ENCODE results near the gene TSFM. TPM values are rescaled to one million over a fixed set of nuclear protein-coding genes. Genes with fewer than 3 reads are reported as not detected.
"Not testable (repeated sequence)": the region's sequence is repeated elsewhere in the genome, so short reads cannot be mapped to it uniquely, and the experiment has no call there.

TSFM gene
- total and polyA plus RNA-seq, 2 donors (not counting 1 experiment from before 2014, with no cell fraction given): 15.5 to 16.8 TPM

DNA sequence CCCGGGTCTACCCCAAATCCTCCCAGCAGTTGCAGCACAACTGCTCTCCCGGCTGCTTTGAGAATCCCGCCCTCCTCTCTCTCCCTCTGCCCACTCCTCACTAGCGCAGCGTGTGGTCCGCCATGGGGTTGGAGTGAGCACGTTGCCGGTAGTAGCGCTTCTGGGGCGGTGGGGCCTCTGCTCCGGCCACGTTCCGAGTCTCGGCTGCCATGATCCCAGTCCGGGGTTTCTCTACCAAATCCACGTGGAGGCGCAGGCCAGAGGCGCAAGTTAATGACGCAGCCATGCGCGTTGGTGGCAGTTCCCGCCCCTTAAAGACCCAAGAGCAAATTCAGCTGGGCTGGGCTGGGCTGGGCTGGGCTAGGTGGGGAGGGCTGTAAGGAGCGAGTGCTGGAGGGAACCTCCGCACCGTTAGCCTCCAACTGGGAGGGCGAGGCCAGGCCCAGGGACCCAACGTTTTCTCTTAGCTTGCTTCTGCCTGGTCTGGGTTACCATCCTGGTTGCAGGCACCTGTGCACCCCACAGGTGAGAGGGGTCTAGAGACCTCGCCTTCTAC is 10.6 kb upstream of the TSFM start, which contains the start of gene METTL1:
Gene METTL1 (minus strand): TSS at position 233 of the 556 bp plus-strand sequence. CDS start 22 bp downstream, at position 211.
- H4K20me1 ChIP-seq (ENCODE audit: control insufficient read depth, extremely low read depth, insufficient read depth, low read length): no peaks in the 10 kb centered on the region
- TF ChIP-seq EZH2 (IDR thresholded peaks at IDR 0.05; ENCODE audit: low read length, missing control alignments): no peak
- TF ChIP-seq, protein P1, sequence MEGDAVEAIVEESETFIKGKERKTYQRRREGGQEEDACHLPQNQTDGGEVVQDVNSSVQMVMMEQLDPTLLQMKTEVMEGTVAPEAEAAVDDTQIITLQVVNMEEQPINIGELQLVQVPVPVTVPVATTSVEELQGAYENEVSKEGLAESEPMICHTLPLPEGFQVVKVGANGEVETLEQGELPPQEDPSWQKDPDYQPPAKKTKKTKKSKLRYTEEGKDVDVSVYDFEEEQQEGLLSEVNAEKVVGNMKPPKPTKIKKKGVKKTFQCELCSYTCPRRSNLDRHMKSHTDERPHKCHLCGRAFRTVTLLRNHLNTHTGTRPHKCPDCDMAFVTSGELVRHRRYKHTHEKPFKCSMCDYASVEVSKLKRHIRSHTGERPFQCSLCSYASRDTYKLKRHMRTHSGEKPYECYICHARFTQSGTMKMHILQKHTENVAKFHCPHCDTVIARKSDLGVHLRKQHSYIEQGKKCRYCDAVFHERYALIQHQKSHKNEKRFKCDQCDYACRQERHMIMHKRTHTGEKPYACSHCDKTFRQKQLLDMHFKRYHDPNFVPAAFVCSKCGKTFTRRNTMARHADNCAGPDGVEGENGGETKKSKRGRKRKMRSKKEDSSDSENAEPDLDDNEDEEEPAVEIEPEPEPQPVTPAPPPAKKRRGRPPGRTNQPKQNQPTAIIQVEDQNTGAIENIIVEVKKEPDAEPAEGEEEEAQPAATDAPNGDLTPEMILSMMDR (conservative IDR thresholded peaks at IDR 0.05 in 1 of 2, IDR thresholded peaks at IDR 0.05 in 1 of 2; ENCODE audit: low read depth in 1 of 2, low read length in 2 of 2): peak in 1 of 2 donors; percentile 2
- H2AFZ ChIP-seq (ENCODE audit: low read length): peak within 1 kb of the TSS; percentile 98
- peaks cover 11% of the 10 kb centered on the region for H3K36me3 ChIP-seq (ENCODE audit: control insufficient read depth, insufficient read depth, low read length)
- peaks cover 7% of the 10 kb centered on the region for H3K4me1 ChIP-seq (ENCODE audit: control insufficient read depth, extremely low read depth, insufficient read depth, low read length)
- H3K9me3 ChIP-seq (ENCODE audit: control insufficient read depth, insufficient read depth, low read depth, low read length): no peaks in the 10 kb centered on the region
- H3K79me2 ChIP-seq (ENCODE audit: control insufficient read depth, insufficient read depth, low read length): peaks cover 5% of the 10 kb centered on the region
- no peaks in the 10 kb centered on the region for H3K27me3 ChIP-seq (ENCODE audit: control insufficient read depth, insufficient read depth, low read length)
- DNase-seq (ENCODE audit: low read depth in 2 of 2): peak; percentile 97
- peak within 1 kb of the TSS; percentile 98 for H3K9ac ChIP-seq (ENCODE audit: insufficient read depth, low read length)
- peak within 1 kb of the TSS; percentile 99 for H3K27ac ChIP-seq (ENCODE audit: insufficient read depth, low read length)
- peak within 1 kb of the TSS; percentile 89 to 98 (median 93) for H3K4me3 ChIP-seq (replicated peaks in 1 of 4; ENCODE audit: control extremely low read depth in 1 of 4, insufficient read depth in 1 of 4, low read depth in 3 of 4, low read length in 4 of 4)
- H3K4me2 ChIP-seq (ENCODE audit: extremely low read depth, insufficient read depth, low read length): peak within 1 kb of the TSS; percentile 99

DNA sequence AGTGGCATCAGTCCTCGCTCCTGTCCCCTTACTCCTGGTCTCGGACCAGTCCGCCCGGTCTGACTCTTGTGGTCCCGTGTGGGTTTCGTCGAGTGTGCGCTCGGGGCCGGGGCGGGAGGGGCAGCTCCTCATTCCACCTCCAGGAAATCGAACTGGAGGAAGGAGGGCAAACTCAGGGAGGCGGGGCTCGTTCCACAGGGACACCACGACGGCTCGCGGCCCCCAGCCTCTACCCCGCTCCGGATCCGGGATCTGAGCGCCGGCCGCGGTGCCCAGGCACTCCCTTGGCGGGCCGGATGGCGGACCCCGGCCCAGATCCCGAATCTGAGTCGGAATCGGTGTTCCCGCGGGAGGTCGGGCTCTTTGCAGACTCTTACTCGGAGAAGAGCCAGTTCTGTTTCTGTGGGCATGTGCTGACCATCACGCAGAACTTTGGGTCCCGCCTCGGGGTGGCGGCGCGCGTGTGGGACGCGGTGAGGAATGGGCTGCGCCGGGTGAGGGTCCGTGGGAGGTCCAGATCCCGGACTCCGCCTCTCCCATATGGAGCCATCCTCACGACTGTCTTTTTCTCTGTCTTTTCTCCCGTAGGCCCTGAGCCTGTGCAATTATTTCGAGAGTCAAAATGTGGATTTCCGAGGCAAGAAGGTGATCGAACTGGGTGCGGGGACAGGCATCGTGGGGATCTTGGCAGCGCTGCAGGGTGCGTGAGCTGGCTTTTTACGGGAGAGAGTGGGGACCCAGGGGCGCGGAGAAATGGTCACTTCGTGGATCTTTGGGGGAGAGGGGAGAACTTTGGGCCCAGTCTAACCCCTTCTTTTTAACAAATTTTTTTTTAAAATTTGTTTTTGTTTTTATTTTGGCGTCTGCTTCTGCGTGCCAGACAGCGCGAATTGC is 9.9 kb upstream of the TSFM start, which contains the start of gene EEF1AKMT3:
Gene EEF1AKMT3 (plus strand): TSS at position 186 of the 894 bp plus-strand sequence. CDS start 111 bp downstream, at position 297.
- Histone ChIP-seq H3K4me2 (ENCODE audit: extremely low read depth, insufficient read depth, low read length) (peak within 1 kb of the TSS; percentile 99), H3K79me2 (ENCODE audit: control insufficient read depth, insufficient read depth, low read length) (peaks cover 5% of the 10 kb centered on the region), H3K36me3 (ENCODE audit: control insufficient read depth, insufficient read depth, low read length) (peaks cover 11% of the 10 kb centered on the region), H4K20me1 (ENCODE audit: control insufficient read depth, extremely low read depth, insufficient read depth, low read length) (no peaks in the 10 kb centered on the region), H3K9me3 (ENCODE audit: control insufficient read depth, insufficient read depth, low read depth, low read length) (no peaks in the 10 kb centered on the region), H2AFZ (ENCODE audit: low read length) (peak within 1 kb of the TSS; percentile 98), H3K4me3 (replicated peaks in 1 of 4; ENCODE audit: control extremely low read depth in 1 of 4, insufficient read depth in 1 of 4, low read depth in 3 of 4, low read length in 4 of 4) (peak within 1 kb of the TSS; percentile 89 to 98 (median 93)), H3K27me3 (ENCODE audit: control insufficient read depth, insufficient read depth, low read length) (no peaks in the 10 kb centered on the region), H3K9ac (ENCODE audit: insufficient read depth, low read length) (peak within 1 kb of the TSS; percentile 98), H3K4me1 (ENCODE audit: control insufficient read depth, extremely low read depth, insufficient read depth, low read length) (peaks cover 7% of the 10 kb centered on the region), H3K27ac (ENCODE audit: insufficient read depth, low read length) (peak within 1 kb of the TSS; percentile 99)
- no peak for TF ChIP-seq EZH2 (IDR thresholded peaks at IDR 0.05; ENCODE audit: low read length, missing control alignments)
- TF ChIP-seq, protein P1 (conservative IDR thresholded peaks at IDR 0.05 in 1 of 2, IDR thresholded peaks at IDR 0.05 in 1 of 2; ENCODE audit: low read depth in 1 of 2, low read length in 2 of 2): peak in 1 of 2 donors; percentile 0
- DNase-seq (ENCODE audit: low read depth in 2 of 2): peak; percentile 41 to 54

DNA sequence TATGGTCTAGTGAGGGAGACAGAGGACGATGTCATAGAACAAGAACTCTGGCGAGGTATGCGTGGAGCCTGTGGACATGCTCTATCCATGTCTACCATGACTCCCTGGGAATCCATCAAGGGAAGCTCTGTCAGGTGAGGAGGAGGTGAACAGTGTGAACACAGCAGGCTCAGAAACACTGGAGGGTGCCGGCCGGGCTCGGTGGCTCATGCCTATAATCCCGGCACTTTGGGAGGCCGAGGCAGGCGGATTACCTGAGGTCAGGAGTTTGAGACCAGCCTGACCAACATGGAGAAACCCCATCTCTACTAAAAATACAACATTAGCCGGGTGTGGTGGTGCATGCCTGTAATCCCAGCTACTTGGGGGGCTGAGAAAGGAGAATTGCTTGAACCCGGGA is 8.0 kb upstream of the TSFM start:
- H3K4me2 ChIP-seq (ENCODE audit: extremely low read depth, insufficient read depth, low read length); H3K79me2 ChIP-seq (ENCODE audit: control insufficient read depth, insufficient read depth, low read length); H4K20me1 ChIP-seq (ENCODE audit: control insufficient read depth, extremely low read depth, insufficient read depth, low read length); H3K27me3 ChIP-seq (ENCODE audit: control insufficient read depth, insufficient read depth, low read length); H3K36me3 ChIP-seq (ENCODE audit: control insufficient read depth, insufficient read depth, low read length); H3K9me3 ChIP-seq (ENCODE audit: control insufficient read depth, insufficient read depth, low read depth, low read length); DNase-seq (ENCODE audit: low read depth in 2 of 2); H3K9ac ChIP-seq (ENCODE audit: insufficient read depth, low read length); H3K4me1 ChIP-seq (ENCODE audit: control insufficient read depth, extremely low read depth, insufficient read depth, low read length); H2AFZ ChIP-seq (ENCODE audit: low read length); H3K27ac ChIP-seq (ENCODE audit: insufficient read depth, low read length); H3K4me3 ChIP-seq (replicated peaks in 1 of 4; ENCODE audit: control extremely low read depth in 1 of 4, insufficient read depth in 1 of 4, low read depth in 3 of 4, low read length in 4 of 4): not testable (repeated sequence)

All from fibroblast of lung (primary cell).